Measurements from ENCODE around the gene RUFY1.

The RUFY1 gene

DNA sequence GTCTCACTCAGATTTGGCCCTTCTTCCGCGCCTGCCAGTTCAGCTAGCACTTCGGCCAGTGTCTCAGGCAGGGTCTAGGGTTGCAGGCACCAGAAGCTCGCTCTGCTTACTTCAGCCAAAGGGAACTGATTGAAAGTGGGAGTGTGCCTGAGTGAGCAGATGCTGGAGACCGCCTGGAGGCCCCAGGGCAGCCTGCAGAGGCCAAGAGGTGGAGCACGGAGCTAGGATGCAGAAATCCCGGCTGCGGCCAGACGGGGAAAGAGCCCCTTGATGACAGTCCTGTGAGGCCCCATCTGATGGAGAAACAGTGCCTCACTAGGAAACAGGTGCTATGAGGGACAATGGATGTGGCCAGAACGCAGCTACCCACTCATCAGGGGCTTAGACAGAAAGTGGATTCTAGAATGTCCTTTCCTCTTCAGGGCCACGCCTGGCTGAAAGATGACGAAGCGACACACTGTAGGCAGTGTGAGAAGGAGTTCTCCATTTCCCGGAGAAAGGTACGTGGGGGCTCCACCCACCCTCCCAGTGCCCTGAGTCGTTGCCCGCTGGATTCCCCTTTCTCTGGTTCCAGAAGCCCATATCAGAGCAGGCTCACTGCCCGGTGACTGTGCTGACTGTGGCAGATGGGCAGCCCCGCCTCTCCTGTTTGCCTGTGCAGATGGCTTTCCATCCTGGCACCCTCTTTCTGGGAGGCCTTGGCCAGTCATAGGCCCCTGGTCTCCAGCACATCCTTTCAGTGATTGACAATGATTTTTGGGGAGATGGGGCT is 57.0 kb downstream of the RUFY1 start (continued):
- no peak for TF ChIP-seq ZNF70 (CRISPR knock-in tag; IDR thresholded peaks at IDR 0.05)
- no peak for TF ChIP-seq TSHZ2 (CRISPR knock-in tag; IDR thresholded peaks at IDR 0.05)

- peak; percentile 1 for ATAC-seq
- TF ChIP-seq SNAI2 (CRISPR knock-in tag; IDR thresholded peaks at IDR 0.05), result no peak
- no peak for TF ChIP-seq ZC3H10 (CRISPR knock-in tag; IDR thresholded peaks at IDR 0.05)
- TF ChIP-seq PPARA (CRISPR knock-in tag; IDR thresholded peaks at IDR 0.05; ENCODE audit: borderline replicate concordance), result no peak
- TF ChIP-seq ESRRG (CRISPR knock-in tag; IDR thresholded peaks at IDR 0.05), result no peak
- TF ChIP-seq OSR1 (CRISPR knock-in tag; IDR thresholded peaks at IDR 0.05), result no peak
- no peak for TF ChIP-seq CREB5 (CRISPR knock-in tag; IDR thresholded peaks at IDR 0.05; ENCODE audit: low read depth)
- no peak for TF ChIP-seq POU6F1 (CRISPR knock-in tag; IDR thresholded peaks at IDR 0.05; ENCODE audit: borderline replicate concordance, low read depth)
- no peak for TF ChIP-seq TOX (CRISPR knock-in tag; IDR thresholded peaks at IDR 0.05; ENCODE audit: borderline replicate concordance)
- TF ChIP-seq TCF4 (CRISPR knock-in tag; IDR thresholded peaks at IDR 0.05; ENCODE audit: borderline replicate concordance), result no peak
- TF ChIP-seq CSDC2 (CRISPR knock-in tag; IDR thresholded peaks at IDR 0.05), result no peak
- TF ChIP-seq, protein P1, sequence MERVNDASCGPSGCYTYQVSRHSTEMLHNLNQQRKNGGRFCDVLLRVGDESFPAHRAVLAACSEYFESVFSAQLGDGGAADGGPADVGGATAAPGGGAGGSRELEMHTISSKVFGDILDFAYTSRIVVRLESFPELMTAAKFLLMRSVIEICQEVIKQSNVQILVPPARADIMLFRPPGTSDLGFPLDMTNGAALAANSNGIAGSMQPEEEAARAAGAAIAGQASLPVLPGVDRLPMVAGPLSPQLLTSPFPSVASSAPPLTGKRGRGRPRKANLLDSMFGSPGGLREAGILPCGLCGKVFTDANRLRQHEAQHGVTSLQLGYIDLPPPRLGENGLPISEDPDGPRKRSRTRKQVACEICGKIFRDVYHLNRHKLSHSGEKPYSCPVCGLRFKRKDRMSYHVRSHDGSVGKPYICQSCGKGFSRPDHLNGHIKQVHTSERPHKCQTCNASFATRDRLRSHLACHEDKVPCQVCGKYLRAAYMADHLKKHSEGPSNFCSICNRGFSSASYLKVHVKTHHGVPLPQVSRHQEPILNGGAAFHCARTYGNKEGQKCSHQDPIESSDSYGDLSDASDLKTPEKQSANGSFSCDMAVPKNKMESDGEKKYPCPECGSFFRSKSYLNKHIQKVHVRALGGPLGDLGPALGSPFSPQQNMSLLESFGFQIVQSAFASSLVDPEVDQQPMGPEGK (CRISPR knock-in tag; IDR thresholded peaks at IDR 0.05; ENCODE audit: borderline replicate concordance), result no peak
- no peak for TF ChIP-seq ISL1 (CRISPR knock-in tag; IDR thresholded peaks at IDR 0.05)
- no peak for TF ChIP-seq ARNTL (CRISPR knock-in tag; IDR thresholded peaks at IDR 0.05; ENCODE audit: borderline replicate concordance, low read depth)
- no peak for TF ChIP-seq ZFP30 (CRISPR knock-in tag; IDR thresholded peaks at IDR 0.05)
- TF ChIP-seq BACH2 (CRISPR knock-in tag; IDR thresholded peaks at IDR 0.05; ENCODE audit: borderline replicate concordance), result no peak
- TF ChIP-seq ZNF70 (CRISPR knock-in tag; IDR thresholded peaks at IDR 0.05), result no peak
These were observed 57.8 kb downstream of the RUFY1 start for GRCh38 chr5:179608131-179608581.

DNA sequence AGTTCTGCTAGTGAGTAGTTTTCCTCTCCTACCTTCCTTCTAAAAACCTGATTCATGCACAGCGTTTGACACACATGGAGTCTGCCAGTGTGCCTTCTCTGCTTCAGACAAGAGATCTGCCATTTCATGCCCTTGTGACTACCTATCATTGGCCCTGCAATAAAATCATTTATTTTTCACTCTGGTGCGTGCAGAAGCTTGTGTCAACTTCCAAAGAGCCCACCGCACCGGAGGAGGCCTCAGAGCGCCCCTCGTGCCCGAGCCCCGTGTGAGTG is 59.4 kb downstream of the RUFY1 start:
- TF ChIP-seq BACH2 (CRISPR knock-in tag; IDR thresholded peaks at IDR 0.05; ENCODE audit: borderline replicate concordance) (no peak), ARNTL (CRISPR knock-in tag; IDR thresholded peaks at IDR 0.05; ENCODE audit: borderline replicate concordance, low read depth) (no peak), OSR1 (CRISPR knock-in tag; IDR thresholded peaks at IDR 0.05) (no peak), TCF4 (CRISPR knock-in tag; IDR thresholded peaks at IDR 0.05; ENCODE audit: borderline replicate concordance) (no peak), ZFP3 (CRISPR knock-in tag; IDR thresholded peaks at IDR 0.05) (no peak), ZFP30 (CRISPR knock-in tag; IDR thresholded peaks at IDR 0.05) (no peak), TSHZ2 (CRISPR knock-in tag; IDR thresholded peaks at IDR 0.05) (no peak), ZNF565 (CRISPR knock-in tag; conservative IDR thresholded peaks at IDR 0.05; ENCODE audit: low read depth) (no peak), GLIS3 (CRISPR knock-in tag; IDR thresholded peaks at IDR 0.05) (no peak), CSDC2 (CRISPR knock-in tag; IDR thresholded peaks at IDR 0.05) (no peak), ISL1 (CRISPR knock-in tag; IDR thresholded peaks at IDR 0.05) (no peak), CREB5 (CRISPR knock-in tag; IDR thresholded peaks at IDR 0.05; ENCODE audit: low read depth) (no peak), ZNF70 (CRISPR knock-in tag; IDR thresholded peaks at IDR 0.05) (no peak)
- TF ChIP-seq, protein P1 (CRISPR knock-in tag; IDR thresholded peaks at IDR 0.05; ENCODE audit: borderline replicate concordance), result no peak
- ATAC-seq, result no peak

All from SK-N-SH treated with all-trans-retinoic acid at 6 μM for 48 hours (cell line).